IPS-18c (cell line): ENCODE results near the gene EPSTI1.

ENCODE experiments used
- H3K4me3 ChIP-seq: 2 replicates; pipeline ENCODE4 v1.7.0; 2013; ENCODE audit warnings: low read depth, mild to moderate bottlenecking, low read length, moderate library complexity; ENCODE audit not compliant: insufficient read depth
- H3K9me3 ChIP-seq: one replicate; pipeline ENCODE4 v1.6.1; 2013; ENCODE audit warnings: mild to moderate bottlenecking, low read length, moderate library complexity; ENCODE audit not compliant: control insufficient read depth, insufficient read depth

EPSTI1 gene

GRCh38 chr13:42849200-42849599 lies 142.8 kb downstream of the EPSTI1 start:
- no peaks in the 10 kb centered on the region for H3K9me3 ChIP-seq

GRCh38 chr13:42847891-42848663 lies 144.0 kb downstream of the EPSTI1 start:
- H3K4me3 ChIP-seq, result no peak overlapping the region
- H3K9me3 ChIP-seq, result no peaks in the 10 kb centered on the region

More at GRCh38 chr13:42849200-42849599, 142.8 kb downstream of the EPSTI1 start:
- H3K4me3 ChIP-seq, result no peak overlapping the region

- H3K4me3 ChIP-seq, result no peak overlapping the region
- H3K9me3 ChIP-seq, result no peaks in the 10 kb centered on the region
Observed at GRCh38 chr13:42836930-42837690, 154.9 kb downstream of the EPSTI1 start.
